GM12878 (cell line): Measurements from ENCODE around the gene APCDD1L. TPM values are rescaled to one million over a fixed set of nuclear protein-coding genes. Genes with fewer than 3 reads are reported as not detected.

Source experiments
- ATAC-seq: fragments of 200-7000 bp; cut with Tn5 transposase; 3 replicates; pipeline ENCODE4 v1.9.1; 2020; ENCODE audit warnings: mild to moderate bottlenecking, moderate library complexity
- BruUV-seq: library from RNA; stranded (reverse); fragments of 400-500 nt; replicated peaks from 2 replicates; lab custom pipeline; 2021; lab: Mats Ljungman, UMichigan
- CTCF ChIA-PET: fragments of 300-600 bp; sonication (Branson Sonifier 250); formaldehyde crosslinking; extraction: SDS; loops from one replicate; lab custom pipeline; 2021; ENCODE audit warnings: inconsistent platforms; lab: Yijun Ruan, JAX
- POLR2A ChIA-PET: fragments of 350-600 bp; formaldehyde crosslinking; extraction: SDS; loops from one replicate; lab custom pipeline; 2021; ENCODE audit warnings: inconsistent platforms; lab: Charles Lee
- RAD21 ChIA-PET: fragments of 300-600 bp; sonication (Branson Sonifier 250); formaldehyde crosslinking; loops from one replicate; lab custom pipeline; 2023; ENCODE audit warnings: antibody characterized with exemption; ENCODE audit not compliant: unreplicated experiment; lab: Charles Lee
- SMC1A ChIA-PET: fragments of 300-600 bp; sonication (Branson Sonifier 250); formaldehyde crosslinking; loops from one replicate; lab custom pipeline; 2023; ENCODE audit not compliant: unreplicated experiment, uncharacterized antibody; lab: Charles Lee
- DNase-seq: peaks from one replicate; pipeline ENCODE4 v3.0.0-alpha.2; 2011; ENCODE audit warnings: low read depth, low spot score
- FAIRE-seq: peaks from 3 replicates; lab custom pipeline; 2011; peaks lifted over from hg19 to GRCh38; lab: Jason Lieb, UNC
- H2AFZ ChIP-seq: 2 replicates; pipeline ENCODE4 v1.6.0; 2011; ENCODE audit warnings: low read depth, low read length, control low read depth; ENCODE audit not compliant: control insufficient read depth
- H3K27ac ChIP-seq: 2 replicates; pipeline ENCODE4 v1.5.1; 2011; ENCODE audit warnings: control low read depth; ENCODE audit not compliant: control insufficient read depth, insufficient read depth
- H3K27me3 ChIP-seq, 2 experiments: replicated peaks in 1 of 2; 2 replicates each; pipeline versions ENCODE4 v1.6.0 to v1.6.1; 2011; ENCODE audit warnings: low read length in 1 of 2; ENCODE audit not compliant: control insufficient read depth in 2 of 2, insufficient read depth in 2 of 2
- H3K36me3 ChIP-seq, 2 experiments: 2 replicates each; pipeline ENCODE4 v1.5.1; 2011; ENCODE audit warnings: low read length in 1 of 2; ENCODE audit not compliant: control insufficient read depth in 2 of 2, insufficient read depth in 2 of 2
- H3K4me1 ChIP-seq: 2 replicates; pipeline ENCODE4 v1.6.1; 2011; ENCODE audit warnings: mild to moderate bottlenecking, low read length, moderate library complexity, mixed read lengths; ENCODE audit not compliant: control insufficient read depth, insufficient read depth
- H3K4me2 ChIP-seq: 2 replicates; pipeline ENCODE4 v1.6.0; 2011; ENCODE audit warnings: control low read depth; ENCODE audit not compliant: control insufficient read depth, insufficient read depth
- H3K4me3 ChIP-seq: fragments of 200-600 bp; sonication (generic); 2 replicates; pipeline ENCODE4 v1.5.1; 2016
- H3K79me2 ChIP-seq: 2 replicates; pipeline ENCODE4 v1.6.0; 2011; ENCODE audit warnings: low read length; ENCODE audit not compliant: control insufficient read depth, insufficient read depth
- H3K9ac ChIP-seq: 2 replicates; pipeline ENCODE4 v1.8.0; 2011; ENCODE audit warnings: low read length, control low read depth, mixed read lengths; ENCODE audit not compliant: control insufficient read depth, insufficient read depth
- H3K9me3 ChIP-seq: replicated peaks from 3 replicates; pipeline ENCODE4 v1.5.1; 2011; ENCODE audit warnings: mild to moderate bottlenecking, low read length; ENCODE audit not compliant: control insufficient read depth, insufficient read depth
- H4K20me1 ChIP-seq: 2 replicates; pipeline ENCODE4 v1.6.0; 2011; ENCODE audit not compliant: control insufficient read depth, insufficient read depth
- ASH2L ChIP-seq: fragments of 300-600, 200-600 bp; sonication (generic); IDR thresholded peaks from 2 replicates; pipeline ENCODE4 v1.6.1; 2017; ENCODE audit warnings: low read depth, mild to moderate bottlenecking, borderline replicate concordance
- ATF7 ChIP-seq: fragments of 450-650 bp; IDR thresholded peaks from 2 replicates; pipeline ENCODE4 v1.6.1; 2016; ENCODE audit warnings: low read depth, mild to moderate bottlenecking
- EP300 ChIP-seq, 2 experiments: fragments of 150-350 bp in 1 of 2; IDR thresholded peaks; 2 replicates each; pipeline ENCODE4 v1.6.1; 2011 to 2012; ENCODE audit warnings: low read depth in 2 of 2, low read length in 2 of 2, borderline replicate concordance in 1 of 2, improper control_type of control experiment in 1 of 2, inconsistent platforms in 1 of 2; ENCODE audit not compliant: control insufficient read depth in 1 of 2
- NR2F1 ChIP-seq: fragments of 450-650 bp; conservative IDR thresholded peaks from 2 replicates; pipeline ENCODE4 v1.6.1; 2017; ENCODE audit warnings: mild to moderate bottlenecking
- PAX8 ChIP-seq: fragments of 450-650 bp; IDR thresholded peaks from 2 replicates; pipeline ENCODE4 v1.6.1; 2017; ENCODE audit warnings: mild to moderate bottlenecking, moderate library complexity
- POLR2A ChIP-seq: IDR thresholded peaks from 2 replicates; pipeline ENCODE4 v1.6.1; 2011; ENCODE audit warnings: low read depth, mild to moderate bottlenecking, low read length
- PRDM15 ChIP-seq: fragments of 450-650 bp; formaldehyde crosslinking; IDR thresholded peaks from 2 replicates; pipeline ENCODE4 v1.4.0; 2020; ENCODE audit warnings: mild to moderate bottlenecking, moderate library complexity
- WGBS: methylation state at CpG from one replicate; pipeline ENCODE4 v1.1.6; 2016; ENCODE audit warnings: low lambda C conversion rate; ENCODE audit not compliant: insufficient replicate concordance, insufficient coverage; ENCODE audit errors: missing lambda C conversion rate; 5-methylcytosine and 5-hydroxymethylcytosine counted together
- in situ Hi-C: fragments of 300-500 bp; cut with MboI; formaldehyde crosslinking; loops from 9 replicates; pipeline ENCODE4 v1.14.3; 2018; ENCODE audit warnings: mixed read lengths
- intact Hi-C: fragments of 100-400 bp; cut with micrococcal nuclease; formaldehyde crosslinking; loops from one replicate; pipeline ENCODE4 v1.14.2; 2022; ENCODE audit not compliant: unreplicated experiment
- polyA plus RNA-seq, 11 experiments: library from polyadenylated mRNA; depleted of rRNA in 4 of 11; unstranded in 6 of 11; stranded (reverse) in 5 of 11; fragments of >200 nt; fragmentation: Nextera tagmentation in 4 of 11; fragmentation: Illumina TruSeq in 1 of 11; extraction: Ambion mirVana in 4 of 11; extraction: Trizol in 1 of 11; gene quantifications; 1 replicate in 1 of 11; 2 replicates in 10 of 11; pipeline versions ENCODE4 v1.2.1 to v1.2.3, GENCODE V29; 2011 to 2016; ENCODE audit warnings: inconsistent platforms in 2 of 11, missing spikeins in 2 of 11, low read depth in 1 of 11
- total RNA-seq, 4 experiments: library from RNA; depleted of rRNA in 3 of 4; stranded (reverse); fragments of >200 nt in 3 of 4; fragmentation: Illumina TruSeq in 1 of 4; extraction: Trizol in 1 of 4; gene quantifications; 2 replicates each; pipeline versions ENCODE4 v1.2.1 to v1.2.3, GENCODE V29; 2013 to 2021
- TF ChIP-seq, protein P1 (sequence below): fragments of 150-350 bp; IDR thresholded peaks from 2 replicates; pipeline ENCODE4 v1.6.1; 2016; ENCODE audit warnings: low read depth, low read length
- TF ChIP-seq, protein P2 (sequence below): fragments of 450-650 bp; IDR thresholded peaks from 2 replicates; pipeline ENCODE4 v1.6.1; 2018; ENCODE audit warnings: mild to moderate bottlenecking, low read depth, moderate library complexity; ENCODE audit not compliant: partially characterized antibody
- TF ChIP-seq, protein P3 (sequence below): fragments of 450-650 bp; IDR thresholded peaks from 2 replicates; pipeline ENCODE4 v1.6.1; 2014; ENCODE audit warnings: mild to moderate bottlenecking

APCDD1L gene
- total and polyA plus RNA-seq, 10 of the 15 experiments (the other 5 are each of a cell fraction or from before 2014, with no cell fraction given): 0.14 to 0.50 TPM; not detected in 8

- TF ChIP-seq, protein P1, sequence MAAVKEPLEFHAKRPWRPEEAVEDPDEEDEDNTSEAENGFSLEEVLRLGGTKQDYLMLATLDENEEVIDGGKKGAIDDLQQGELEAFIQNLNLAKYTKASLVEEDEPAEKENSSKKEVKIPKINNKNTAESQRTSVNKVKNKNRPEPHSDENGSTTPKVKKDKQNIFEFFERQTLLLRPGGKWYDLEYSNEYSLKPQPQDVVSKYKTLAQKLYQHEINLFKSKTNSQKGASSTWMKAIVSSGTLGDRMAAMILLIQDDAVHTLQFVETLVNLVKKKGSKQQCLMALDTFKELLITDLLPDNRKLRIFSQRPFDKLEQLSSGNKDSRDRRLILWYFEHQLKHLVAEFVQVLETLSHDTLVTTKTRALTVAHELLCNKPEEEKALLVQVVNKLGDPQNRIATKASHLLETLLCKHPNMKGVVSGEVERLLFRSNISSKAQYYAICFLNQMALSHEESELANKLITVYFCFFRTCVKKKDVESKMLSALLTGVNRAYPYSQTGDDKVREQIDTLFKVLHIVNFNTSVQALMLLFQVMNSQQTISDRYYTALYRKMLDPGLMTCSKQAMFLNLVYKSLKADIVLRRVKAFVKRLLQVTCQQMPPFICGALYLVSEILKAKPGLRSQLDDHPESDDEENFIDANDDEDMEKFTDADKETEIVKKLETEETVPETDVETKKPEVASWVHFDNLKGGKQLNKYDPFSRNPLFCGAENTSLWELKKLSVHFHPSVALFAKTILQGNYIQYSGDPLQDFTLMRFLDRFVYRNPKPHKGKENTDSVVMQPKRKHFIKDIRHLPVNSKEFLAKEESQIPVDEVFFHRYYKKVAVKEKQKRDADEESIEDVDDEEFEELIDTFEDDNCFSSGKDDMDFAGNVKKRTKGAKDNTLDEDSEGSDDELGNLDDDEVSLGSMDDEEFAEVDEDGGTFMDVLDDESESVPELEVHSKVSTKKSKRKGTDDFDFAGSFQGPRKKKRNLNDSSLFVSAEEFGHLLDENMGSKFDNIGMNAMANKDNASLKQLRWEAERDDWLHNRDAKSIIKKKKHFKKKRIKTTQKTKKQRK: no peak
- TF ChIP-seq POLR2A: no peak
- TF ChIP-seq PRDM15 (CRISPR knock-in tag): no peak
Measured at GRCh38 chr20:58497724-58498469, 17.3 kb downstream of the APCDD1L start (continued).

GRCh38 chr20:58497076-58497641, 18.0 kb downstream of the APCDD1L start:
- H3K36me3 ChIP-seq: no peaks in the 10 kb centered on the region
- no peaks in the 10 kb centered on the region for H4K20me1 ChIP-seq
- BruUV-seq: no TSS peak
- intact Hi-C loops (no loop called here), in situ Hi-C loops (no loop called here)
- ChIA-PET CTCF (no interaction called here), SMC1A (no interaction called here), POLR2A (no interaction called here), RAD21 (no interaction called here)
- H3K79me2 ChIP-seq: no peaks in the 10 kb centered on the region
- H3K27me3 ChIP-seq: no peaks in the 10 kb centered on the region; a peak in 1 of 4 replicates
- H3K9ac ChIP-seq: no peak overlapping the region
- ATAC-seq: no peak
- FAIRE-seq: no peak
- no peak overlapping the region for H3K4me3 ChIP-seq
- WGBS: 50% methylated on average over 16 of the region's 16 CpGs
- H3K4me2 ChIP-seq: no peak overlapping the region
- no peaks in the 10 kb centered on the region for H3K9me3 ChIP-seq
- no peak overlapping the region for H2AFZ ChIP-seq
- H3K27ac ChIP-seq: no peak overlapping the region
- DNase-seq: no peak
- H3K4me1 ChIP-seq: no peaks in the 10 kb centered on the region
- TF ChIP-seq PAX8 (no peak), EP300 (IDR thresholded peaks at IDR 0.05; ENCODE audit: borderline replicate concordance in 1 of 2, control insufficient read depth in 1 of 2, low read depth in 2 of 2, low read length in 2 of 2) (no peak), ATF7 (no peak), ASH2L (no peak), NR2F1 (no peak)
- TF ChIP-seq, protein P2, sequence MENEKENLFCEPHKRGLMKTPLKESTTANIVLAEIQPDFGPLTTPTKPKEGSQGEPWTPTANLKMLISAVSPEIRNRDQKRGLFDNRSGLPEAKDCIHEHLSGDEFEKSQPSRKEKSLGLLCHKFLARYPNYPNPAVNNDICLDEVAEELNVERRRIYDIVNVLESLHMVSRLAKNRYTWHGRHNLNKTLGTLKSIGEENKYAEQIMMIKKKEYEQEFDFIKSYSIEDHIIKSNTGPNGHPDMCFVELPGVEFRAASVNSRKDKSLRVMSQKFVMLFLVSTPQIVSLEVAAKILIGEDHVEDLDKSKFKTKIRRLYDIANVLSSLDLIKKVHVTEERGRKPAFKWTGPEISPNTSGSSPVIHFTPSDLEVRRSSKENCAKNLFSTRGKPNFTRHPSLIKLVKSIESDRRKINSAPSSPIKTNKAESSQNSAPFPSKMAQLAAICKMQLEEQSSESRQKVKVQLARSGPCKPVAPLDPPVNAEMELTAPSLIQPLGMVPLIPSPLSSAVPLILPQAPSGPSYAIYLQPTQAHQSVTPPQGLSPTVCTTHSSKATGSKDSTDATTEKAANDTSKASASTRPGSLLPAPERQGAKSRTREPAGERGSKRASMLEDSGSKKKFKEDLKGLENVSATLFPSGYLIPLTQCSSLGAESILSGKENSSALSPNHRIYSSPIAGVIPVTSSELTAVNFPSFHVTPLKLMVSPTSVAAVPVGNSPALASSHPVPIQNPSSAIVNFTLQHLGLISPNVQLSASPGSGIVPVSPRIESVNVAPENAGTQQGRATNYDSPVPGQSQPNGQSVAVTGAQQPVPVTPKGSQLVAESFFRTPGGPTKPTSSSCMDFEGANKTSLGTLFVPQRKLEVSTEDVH: no peak
- TF ChIP-seq, protein P3, sequence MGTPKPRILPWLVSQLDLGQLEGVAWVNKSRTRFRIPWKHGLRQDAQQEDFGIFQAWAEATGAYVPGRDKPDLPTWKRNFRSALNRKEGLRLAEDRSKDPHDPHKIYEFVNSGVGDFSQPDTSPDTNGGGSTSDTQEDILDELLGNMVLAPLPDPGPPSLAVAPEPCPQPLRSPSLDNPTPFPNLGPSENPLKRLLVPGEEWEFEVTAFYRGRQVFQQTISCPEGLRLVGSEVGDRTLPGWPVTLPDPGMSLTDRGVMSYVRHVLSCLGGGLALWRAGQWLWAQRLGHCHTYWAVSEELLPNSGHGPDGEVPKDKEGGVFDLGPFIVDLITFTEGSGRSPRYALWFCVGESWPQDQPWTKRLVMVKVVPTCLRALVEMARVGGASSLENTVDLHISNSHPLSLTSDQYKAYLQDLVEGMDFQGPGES: no peak
